HepG2 (cell line): ENCODE measurements around the gene DOLK. TPM values are rescaled to one million over a fixed set of nuclear protein-coding genes. Genes with fewer than 3 reads are reported as not detected.

ENCODE experiments used
- CENPT ChIP-seq: sonication (generic); formaldehyde crosslinking; IDR thresholded peaks from 2 replicates; pipeline ENCODE4 v1.8.0; 2022; ENCODE audit warnings: low read depth, mild to moderate bottlenecking, moderate library complexity, missing genetic modification reagents
- HIVEP1 ChIP-seq: sonication (generic); formaldehyde crosslinking; IDR thresholded peaks from 2 replicates; pipeline ENCODE4 v1.4.0; 2020; ENCODE audit warnings: mild to moderate bottlenecking, missing genetic modification reagents
- HMGA1 ChIP-seq: sonication (generic); formaldehyde crosslinking; conservative IDR thresholded peaks from 2 replicates; pipeline ENCODE4 v1.4.0; 2020; ENCODE audit warnings: missing genetic modification reagents
- RAD51 ChIP-seq: fragments of 450-650 bp; IDR thresholded peaks from 2 replicates; pipeline ENCODE4 v1.6.1; 2016; ENCODE audit warnings: borderline replicate concordance
- RBM39 ChIP-seq: fragments of 200-400 bp; formaldehyde crosslinking; IDR thresholded peaks from one replicate; pipeline ENCODE4 v1.6.1; 2018; ENCODE audit warnings: antibody characterized with exemption, mild to moderate bottlenecking, low read depth, low read length; ENCODE audit not compliant: poor library complexity, severe bottlenecking
- SATB2 ChIP-seq: sonication (generic); formaldehyde crosslinking; IDR thresholded peaks from 2 replicates; pipeline ENCODE4 v1.5.0; 2020; ENCODE audit warnings: missing genetic modification reagents
- ZFX ChIP-seq: sonication (generic); formaldehyde crosslinking; IDR thresholded peaks from 2 replicates; pipeline ENCODE4 v1.4.0; 2020; ENCODE audit warnings: mild to moderate bottlenecking, low read depth, missing genetic modification reagents, moderate library complexity
- ZNF264 ChIP-seq: sonication (generic); formaldehyde crosslinking; IDR thresholded peaks from 2 replicates; pipeline ENCODE4 v1.4.0; 2020; ENCODE audit warnings: missing genetic modification reagents
- ZSCAN9 ChIP-seq: IDR thresholded peaks from 2 replicates; pipeline ENCODE4 v1.6.1; 2016; ENCODE audit warnings: borderline replicate concordance
- polyA plus RNA-seq, 8 experiments: library from polyadenylated mRNA; depleted of rRNA in 3 of 8; stranded (reverse) in 7 of 8; unstranded in 1 of 8; fragments of >200 nt; fragmentation: Illumina TruSeq in 4 of 8; extraction: Trizol in 4 of 8; gene quantifications; 2 replicates each; pipeline versions ENCODE4 v1.2.1 to v1.2.3, GENCODE V29; 2011 to 2016; ENCODE audit warnings: low read depth in 4 of 8, missing spikeins in 1 of 8, mixed read lengths in 1 of 8; ENCODE audit not compliant: insufficient read depth in 1 of 8
- total RNA-seq, 5 experiments: library from RNA; depleted of rRNA; stranded (reverse); fragments of >200 nt; fragmentation: Illumina TruSeq; extraction: Trizol; gene quantifications; 2 replicates each; pipeline ENCODE4 v1.2.3, GENCODE V29; 2016; ENCODE audit warnings: low read depth in 1 of 5
- TF ChIP-seq, protein P1 (sequence below): IDR thresholded peaks from 2 replicates; pipeline ENCODE4 v1.6.1; 2016; ENCODE audit warnings: missing biosample characterization, missing genetic modification reagents, low read depth
- TF ChIP-seq, protein P2 (sequence below): sonication (generic); formaldehyde crosslinking; IDR thresholded peaks from 2 replicates; pipeline ENCODE4 v1.9.0; 2022; ENCODE audit warnings: missing genetic modification reagents, mild to moderate bottlenecking, borderline replicate concordance
- TF ChIP-seq, protein P3 (sequence below): sonication (generic); formaldehyde crosslinking; IDR thresholded peaks from 2 replicates; pipeline ENCODE4 v1.5.0; 2020; ENCODE audit warnings: missing genetic modification reagents
- TF ChIP-seq, protein P4 (sequence below): sonication (generic); formaldehyde crosslinking; IDR thresholded peaks from 2 replicates; pipeline ENCODE4 v1.4.0; 2020; ENCODE audit warnings: mild to moderate bottlenecking, missing genetic modification reagents
- TF ChIP-seq, protein P5 (sequence below): sonication (generic); formaldehyde crosslinking; IDR thresholded peaks from 2 replicates; pipeline ENCODE4 v1.4.0; 2020; ENCODE audit warnings: low read depth, missing genetic modification reagents

DOLK gene
- total and polyA plus RNA-seq, 2 of the 13 experiments (the other 11 are each of a cell fraction or from before 2014, with no cell fraction given) = 15.4 to 18.7 TPM

DNA sequence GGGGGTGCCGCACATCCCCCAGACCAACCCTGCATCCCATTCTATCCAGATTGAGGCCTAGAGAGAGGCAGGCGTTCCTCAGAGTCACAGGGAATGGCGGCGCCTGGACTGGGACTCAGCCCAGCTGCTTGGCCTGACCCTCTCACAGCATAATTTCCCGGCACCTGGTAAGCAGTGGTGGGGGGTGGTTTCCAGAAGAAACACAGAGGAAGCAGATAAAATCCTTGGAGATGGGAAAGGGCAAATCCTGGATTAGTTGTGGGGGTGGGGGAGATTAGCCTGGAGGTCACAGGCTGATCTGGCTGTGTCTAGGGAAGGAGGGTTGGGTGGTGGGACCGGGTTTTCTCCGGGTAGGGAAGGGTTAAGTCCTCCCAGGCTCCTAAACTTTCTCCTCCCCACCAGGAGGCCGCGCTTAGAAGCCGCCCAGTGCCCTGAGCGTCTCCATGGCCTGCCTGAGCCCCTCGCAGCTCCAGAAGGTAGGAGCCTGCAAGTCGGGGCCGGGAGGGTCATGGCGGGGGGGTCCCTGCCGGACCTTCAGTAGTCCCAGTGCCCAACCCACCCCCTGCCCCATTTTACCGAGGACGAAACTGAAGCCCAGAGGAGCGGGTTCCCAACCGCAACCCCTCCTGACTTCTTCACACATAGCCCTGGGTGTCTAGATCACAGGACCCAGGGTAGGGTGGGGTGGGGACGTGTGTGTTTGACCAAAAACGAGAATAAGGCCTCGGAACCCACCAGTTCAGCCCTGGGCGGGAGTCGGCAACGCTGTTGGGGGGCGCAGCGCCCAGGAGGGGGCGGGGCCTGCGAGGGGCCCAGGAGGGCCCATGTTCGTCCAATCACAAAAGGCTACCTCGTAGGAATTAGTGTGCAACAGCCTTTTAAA is 25.3 kb downstream of the DOLK start (continued):
- TF ChIP-seq, protein P1, sequence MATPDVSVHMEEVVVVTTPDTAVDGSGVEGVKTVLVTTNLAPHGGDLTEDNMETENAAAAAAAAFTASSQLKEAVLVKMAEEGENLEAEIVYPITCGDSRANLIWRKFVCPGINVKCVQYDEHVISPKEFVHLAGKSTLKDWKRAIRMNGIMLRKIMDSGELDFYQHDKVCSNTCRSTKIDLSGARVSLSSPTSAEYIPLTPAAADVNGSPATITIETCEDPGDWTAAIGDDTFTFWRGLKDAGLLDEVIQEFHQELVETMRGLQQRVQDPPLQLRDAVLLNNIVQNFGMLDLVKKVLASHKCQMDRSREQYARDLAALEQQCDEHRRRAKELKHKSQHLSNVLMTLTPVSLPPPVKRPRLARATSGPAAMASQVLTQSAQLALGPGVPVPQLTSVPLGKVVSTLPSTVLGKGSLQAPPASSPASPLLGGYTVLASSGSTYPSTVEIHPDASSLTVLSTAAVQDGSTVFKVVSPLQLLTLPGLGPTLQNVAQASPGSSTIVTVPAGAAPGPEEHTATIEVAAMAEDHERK (CRISPR knock-in tag) = no peak
- no peak for TF ChIP-seq SATB2 (CRISPR knock-in tag)
- TF ChIP-seq RAD51 = no peak
- TF ChIP-seq, protein P2, sequence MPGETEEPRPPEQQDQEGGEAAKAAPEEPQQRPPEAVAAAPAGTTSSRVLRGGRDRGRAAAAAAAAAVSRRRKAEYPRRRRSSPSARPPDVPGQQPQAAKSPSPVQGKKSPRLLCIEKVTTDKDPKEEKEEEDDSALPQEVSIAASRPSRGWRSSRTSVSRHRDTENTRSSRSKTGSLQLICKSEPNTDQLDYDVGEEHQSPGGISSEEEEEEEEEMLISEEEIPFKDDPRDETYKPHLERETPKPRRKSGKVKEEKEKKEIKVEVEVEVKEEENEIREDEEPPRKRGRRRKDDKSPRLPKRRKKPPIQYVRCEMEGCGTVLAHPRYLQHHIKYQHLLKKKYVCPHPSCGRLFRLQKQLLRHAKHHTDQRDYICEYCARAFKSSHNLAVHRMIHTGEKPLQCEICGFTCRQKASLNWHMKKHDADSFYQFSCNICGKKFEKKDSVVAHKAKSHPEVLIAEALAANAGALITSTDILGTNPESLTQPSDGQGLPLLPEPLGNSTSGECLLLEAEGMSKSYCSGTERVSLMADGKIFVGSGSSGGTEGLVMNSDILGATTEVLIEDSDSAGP (CRISPR knock-in tag) = peak; percentile 56; the same call in 1 of the 2 replicates
- no peak for TF ChIP-seq HMGA1 (CRISPR knock-in tag)
- TF ChIP-seq ZSCAN9 (CRISPR knock-in tag) = 0 out of 2 replicates have a peak, but pooled peaks have one; percentile 10
- TF ChIP-seq ZFX (CRISPR knock-in tag) = peak; percentile 67
- TF ChIP-seq HIVEP1 (CRISPR knock-in tag) = 0 out of 2 replicates have a peak, but pooled peaks have one; percentile 14
- TF ChIP-seq RBM39 = peak; percentile 15
- no peak for TF ChIP-seq ZNF264 (CRISPR knock-in tag)
- TF ChIP-seq, protein P3, sequence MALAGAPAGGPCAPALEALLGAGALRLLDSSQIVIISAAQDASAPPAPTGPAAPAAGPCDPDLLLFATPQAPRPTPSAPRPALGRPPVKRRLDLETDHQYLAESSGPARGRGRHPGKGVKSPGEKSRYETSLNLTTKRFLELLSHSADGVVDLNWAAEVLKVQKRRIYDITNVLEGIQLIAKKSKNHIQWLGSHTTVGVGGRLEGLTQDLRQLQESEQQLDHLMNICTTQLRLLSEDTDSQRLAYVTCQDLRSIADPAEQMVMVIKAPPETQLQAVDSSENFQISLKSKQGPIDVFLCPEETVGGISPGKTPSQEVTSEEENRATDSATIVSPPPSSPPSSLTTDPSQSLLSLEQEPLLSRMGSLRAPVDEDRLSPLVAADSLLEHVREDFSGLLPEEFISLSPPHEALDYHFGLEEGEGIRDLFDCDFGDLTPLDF (CRISPR knock-in tag) = 0 out of 2 replicates have a peak, but pooled peaks have one; percentile 22
- TF ChIP-seq, protein P4, sequence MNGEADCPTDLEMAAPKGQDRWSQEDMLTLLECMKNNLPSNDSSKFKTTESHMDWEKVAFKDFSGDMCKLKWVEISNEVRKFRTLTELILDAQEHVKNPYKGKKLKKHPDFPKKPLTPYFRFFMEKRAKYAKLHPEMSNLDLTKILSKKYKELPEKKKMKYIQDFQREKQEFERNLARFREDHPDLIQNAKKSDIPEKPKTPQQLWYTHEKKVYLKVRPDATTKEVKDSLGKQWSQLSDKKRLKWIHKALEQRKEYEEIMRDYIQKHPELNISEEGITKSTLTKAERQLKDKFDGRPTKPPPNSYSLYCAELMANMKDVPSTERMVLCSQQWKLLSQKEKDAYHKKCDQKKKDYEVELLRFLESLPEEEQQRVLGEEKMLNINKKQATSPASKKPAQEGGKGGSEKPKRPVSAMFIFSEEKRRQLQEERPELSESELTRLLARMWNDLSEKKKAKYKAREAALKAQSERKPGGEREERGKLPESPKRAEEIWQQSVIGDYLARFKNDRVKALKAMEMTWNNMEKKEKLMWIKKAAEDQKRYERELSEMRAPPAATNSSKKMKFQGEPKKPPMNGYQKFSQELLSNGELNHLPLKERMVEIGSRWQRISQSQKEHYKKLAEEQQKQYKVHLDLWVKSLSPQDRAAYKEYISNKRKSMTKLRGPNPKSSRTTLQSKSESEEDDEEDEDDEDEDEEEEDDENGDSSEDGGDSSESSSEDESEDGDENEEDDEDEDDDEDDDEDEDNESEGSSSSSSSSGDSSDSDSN (CRISPR knock-in tag) = peak; percentile 46
- TF ChIP-seq, protein P5, sequence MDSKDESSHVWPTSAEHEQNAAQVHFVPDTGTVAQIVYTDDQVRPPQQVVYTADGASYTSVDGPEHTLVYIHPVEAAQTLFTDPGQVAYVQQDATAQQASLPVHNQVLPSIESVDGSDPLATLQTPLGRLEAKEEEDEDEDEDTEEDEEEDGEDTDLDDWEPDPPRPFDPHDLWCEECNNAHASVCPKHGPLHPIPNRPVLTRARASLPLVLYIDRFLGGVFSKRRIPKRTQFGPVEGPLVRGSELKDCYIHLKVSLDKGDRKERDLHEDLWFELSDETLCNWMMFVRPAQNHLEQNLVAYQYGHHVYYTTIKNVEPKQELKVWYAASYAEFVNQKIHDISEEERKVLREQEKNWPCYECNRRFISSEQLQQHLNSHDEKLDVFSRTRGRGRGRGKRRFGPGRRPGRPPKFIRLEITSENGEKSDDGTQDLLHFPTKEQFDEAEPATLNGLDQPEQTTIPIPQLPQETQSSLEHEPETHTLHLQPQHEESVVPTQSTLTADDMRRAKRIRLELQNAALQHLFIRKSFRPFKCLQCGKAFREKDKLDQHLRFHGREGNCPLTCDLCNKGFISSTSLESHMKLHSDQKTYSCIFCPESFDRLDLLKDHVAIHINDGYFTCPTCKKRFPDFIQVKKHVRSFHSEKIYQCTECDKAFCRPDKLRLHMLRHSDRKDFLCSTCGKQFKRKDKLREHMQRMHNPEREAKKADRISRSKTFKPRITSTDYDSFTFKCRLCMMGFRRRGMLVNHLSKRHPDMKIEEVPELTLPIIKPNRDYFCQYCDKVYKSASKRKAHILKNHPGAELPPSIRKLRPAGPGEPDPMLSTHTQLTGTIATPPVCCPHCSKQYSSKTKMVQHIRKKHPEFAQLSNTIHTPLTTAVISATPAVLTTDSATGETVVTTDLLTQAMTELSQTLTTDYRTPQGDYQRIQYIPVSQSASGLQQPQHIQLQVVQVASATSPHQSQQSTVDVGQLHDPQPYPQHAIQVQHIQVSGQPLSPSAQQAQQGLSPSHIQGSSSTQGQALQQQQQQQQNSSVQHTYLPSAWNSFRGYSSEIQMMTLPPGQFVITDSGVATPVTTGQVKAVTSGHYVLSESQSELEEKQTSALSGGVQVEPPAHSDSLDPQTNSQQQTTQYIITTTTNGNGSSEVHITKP (CRISPR knock-in tag) = peak; percentile 72; the same call in 1 of the 2 replicates
- no peak for TF ChIP-seq CENPT
